H9 (cell line): Measurements from ENCODE around the gene SEMA3D. TPM values are rescaled to one million over a fixed set of nuclear protein-coding genes. Genes with fewer than 3 reads are reported as not detected.

Experiments used
- DNase-seq: peaks from one replicate; pipeline ENCODE4 v3.0.0-alpha.2; 2017
- H2AFZ ChIP-seq: one replicate; pipeline ENCODE4 v1.6.1; 2013; ENCODE audit warnings: mild to moderate bottlenecking, low read length, control low read depth, moderate library complexity
- H2AK5ac ChIP-seq: 2 replicates; pipeline ENCODE4 v1.6.1; 2013; ENCODE audit warnings: low read length, control low read depth, mixed read lengths; ENCODE audit not compliant: insufficient read length
- H2BK120ac ChIP-seq: one replicate; pipeline ENCODE4 v1.6.1; 2013; ENCODE audit warnings: low read depth, mild to moderate bottlenecking, low read length, control low read depth, inconsistent platforms; ENCODE audit not compliant: poor library complexity, severe bottlenecking
- H2BK12ac ChIP-seq: 2 replicates; pipeline ENCODE4 v1.6.1; 2013; ENCODE audit warnings: low read length, control low read depth, mixed read lengths, low read depth; ENCODE audit not compliant: insufficient read length
- H2BK15ac ChIP-seq: 2 replicates; pipeline ENCODE4 v1.6.1; 2013; ENCODE audit warnings: low read depth, low read length, control low read depth
- H2BK20ac ChIP-seq: one replicate; pipeline ENCODE4 v1.6.1; 2013; ENCODE audit warnings: low read depth, mild to moderate bottlenecking, low read length, control low read depth, inconsistent platforms; ENCODE audit not compliant: poor library complexity, severe bottlenecking
- H2BK5ac ChIP-seq: 2 replicates; pipeline ENCODE4 v1.6.1; 2013; ENCODE audit warnings: low read length, control low read depth, mixed read lengths; ENCODE audit not compliant: insufficient read length
- H3K14ac ChIP-seq: 2 replicates; pipeline ENCODE4 v1.6.1; 2013; ENCODE audit warnings: low read length, control low read depth; ENCODE audit not compliant: insufficient read depth
- H3K18ac ChIP-seq: 2 replicates; pipeline ENCODE4 v1.6.1; 2013; ENCODE audit warnings: low read depth, mild to moderate bottlenecking, mixed read lengths, low read length, control low read depth; ENCODE audit not compliant: insufficient read length
- H3K23ac ChIP-seq: 2 replicates; pipeline ENCODE4 v1.6.1; 2013; ENCODE audit warnings: low read length, control low read depth, mixed read lengths, low read depth; ENCODE audit not compliant: insufficient read length
- H3K23me2 ChIP-seq: 2 replicates; pipeline ENCODE4 v1.6.1; 2013; ENCODE audit warnings: low read depth, mild to moderate bottlenecking, mixed read lengths, low read length, control low read depth; ENCODE audit not compliant: insufficient read length, poor library complexity, severe bottlenecking
- H3K27ac ChIP-seq: 2 replicates; pipeline ENCODE4 v1.5.1; 2013; ENCODE audit warnings: low read length, control low read depth, mixed read lengths, low read depth; ENCODE audit not compliant: insufficient read length
- H3K27me3 ChIP-seq: 2 replicates; pipeline ENCODE4 v1.6.1; 2013; ENCODE audit warnings: low read length, control low read depth, inconsistent platforms; ENCODE audit not compliant: insufficient read depth
- H3K4ac ChIP-seq: 2 replicates; pipeline ENCODE4 v1.6.1; 2013; ENCODE audit warnings: low read depth, mild to moderate bottlenecking, control low read depth, inconsistent platforms, low read length, moderate library complexity
- H3K4me1 ChIP-seq: 2 replicates; pipeline ENCODE4 v1.6.1; 2013; ENCODE audit warnings: low read length, control low read depth, inconsistent platforms; ENCODE audit not compliant: insufficient read depth
- H3K4me2 ChIP-seq: 2 replicates; pipeline ENCODE4 v1.6.1; 2013; ENCODE audit warnings: low read length, control low read depth, mixed read lengths; ENCODE audit not compliant: insufficient read length, insufficient read depth
- H3K56ac ChIP-seq: 2 replicates; pipeline ENCODE4 v1.6.1; 2013; ENCODE audit warnings: low read depth, mild to moderate bottlenecking, mixed read lengths, low read length, control low read depth; ENCODE audit not compliant: insufficient read length
- H3K79me1 ChIP-seq: 2 replicates; pipeline ENCODE4 v1.6.1; 2013; ENCODE audit warnings: low read depth, mild to moderate bottlenecking, moderate library complexity, low read length, control low read depth, inconsistent platforms; ENCODE audit not compliant: insufficient read depth, poor library complexity, severe bottlenecking
- H3K79me2 ChIP-seq: 2 replicates; pipeline ENCODE4 v1.6.1; 2013; ENCODE audit warnings: low read length, control low read depth, inconsistent platforms; ENCODE audit not compliant: insufficient read depth
- H3K9ac ChIP-seq: 2 replicates; pipeline ENCODE4 v1.6.1; 2013; ENCODE audit warnings: low read length, control low read depth, mixed read lengths; ENCODE audit not compliant: insufficient read length; ENCODE audit errors: extremely low read depth
- H3K9me3 ChIP-seq: one replicate; pipeline ENCODE4 v1.6.1; 2013; ENCODE audit warnings: low read depth, low read length, inconsistent platforms; ENCODE audit not compliant: control insufficient read depth
- H3T11ph ChIP-seq: one replicate; pipeline ENCODE4 v1.6.1; 2013; ENCODE audit warnings: mild to moderate bottlenecking, low read length, control low read depth, inconsistent platforms
- H4K20me1 ChIP-seq: one replicate; pipeline ENCODE4 v1.6.1; 2013; ENCODE audit not compliant: control insufficient read depth, insufficient read length, insufficient read depth
- H4K5ac ChIP-seq: 2 replicates; pipeline ENCODE4 v1.6.1; 2013; ENCODE audit warnings: low read depth, mild to moderate bottlenecking, mixed read lengths, low read length, control low read depth; ENCODE audit not compliant: insufficient read length
- H4K8ac ChIP-seq: replicated peaks from 2 replicates; pipeline ENCODE4 v1.6.1; 2013; ENCODE audit warnings: low read length, control low read depth, mixed read lengths, low read depth; ENCODE audit not compliant: insufficient read length
- H4K91ac ChIP-seq: 2 replicates; pipeline ENCODE4 v1.6.1; 2013; ENCODE audit warnings: low read depth, mild to moderate bottlenecking, moderate library complexity, mixed read lengths, low read length, control low read depth; ENCODE audit not compliant: insufficient read length
- H3K27ac Mint-ChIP-seq, 3 experiments: 2 replicates in 2 of 3; 3 replicates in 1 of 3; pipeline ENCODE4 v1.8.0; 2020 to 2021; ENCODE audit warnings: mixed read lengths in 3 of 3, mild to moderate bottlenecking in 1 of 3, moderate library complexity in 1 of 3
- H3K27me3 Mint-ChIP-seq: 2 replicates; pipeline ENCODE4 v1.8.0; 2021; ENCODE audit warnings: low read depth, mild to moderate bottlenecking, moderate library complexity, mixed read lengths
- H3K36me3 Mint-ChIP-seq, 3 experiments: 2 replicates in 2 of 3; 3 replicates in 1 of 3; pipeline ENCODE4 v1.8.0; 2020 to 2021; ENCODE audit warnings: low read depth in 3 of 3, mixed read lengths in 3 of 3; ENCODE audit not compliant: insufficient read depth in 1 of 3
- H3K4me1 Mint-ChIP-seq, 2 experiments: 2 replicates each; pipeline ENCODE4 v1.8.0; 2020; ENCODE audit warnings: mixed read lengths in 2 of 2
- H3K4me3 Mint-ChIP-seq, 2 experiments: 2 replicates in 1 of 2; 3 replicates in 1 of 2; pipeline ENCODE4 v1.8.0; 2020 to 2021; ENCODE audit warnings: mild to moderate bottlenecking in 2 of 2, mixed read lengths in 2 of 2, moderate library complexity in 1 of 2
- H3K9me3 Mint-ChIP-seq, 2 experiments: 2 replicates in 1 of 2; 3 replicates in 1 of 2; pipeline ENCODE4 v1.8.0; 2020; ENCODE audit warnings: mild to moderate bottlenecking in 2 of 2, mixed read lengths in 2 of 2, moderate library complexity in 1 of 2
- CTCF ChIP-seq: fragments of 200-600 bp; sonication (generic); conservative IDR thresholded peaks from 3 replicates; pipeline ENCODE4 v1.8.0; 2021; ENCODE audit warnings: antibody characterized with exemption, mild to moderate bottlenecking
- WGBS: extraction: QIAGEN DNeasy Blood & Tissue Kit; methylation state at CpG from one replicate; pipeline ENCODE4 v1.1.7; 2013; ENCODE audit warnings: missing lambda C conversion rate, low lambda C conversion rate, mixed read lengths; ENCODE audit not compliant: insufficient read length; ENCODE audit errors: extremely low coverage; 5-methylcytosine and 5-hydroxymethylcytosine counted together
- total RNA-seq: library from RNA; stranded (reverse); gene quantifications from 2 replicates; pipeline ENCODE4 v1.2.1, GENCODE V29; 2021

The SEMA3D gene
- total RNA-seq, 1 experiment from 2014 or later: 5.4 TPM

DNA sequence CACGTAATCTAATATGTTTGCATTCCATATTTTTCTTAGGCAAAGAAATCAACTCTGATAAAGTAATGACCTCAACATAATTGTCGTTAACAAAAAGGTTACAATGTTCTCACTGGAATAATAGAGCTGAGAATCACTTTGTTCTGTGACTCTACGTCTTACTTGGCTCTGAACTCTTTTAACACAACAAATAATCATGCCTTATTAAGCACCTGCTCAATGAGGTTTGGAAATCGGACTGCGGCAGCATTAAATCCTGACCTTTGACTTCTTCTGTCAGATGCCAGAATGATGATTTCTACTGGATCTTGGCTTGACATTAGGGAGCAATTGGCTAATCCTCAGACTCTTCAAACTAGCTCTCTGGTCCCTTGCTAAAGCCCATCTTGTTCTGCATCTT is 233.6 kb downstream of the SEMA3D start:
- Mint-ChIP-seq H3K9me3 (peaks cover 8 to 10% of the 10 kb centered on the region in 2 experiments; a peak in 3 of 5 replicates), H3K36me3 (no peaks in the 10 kb centered on the region; a peak in 1 of 7 replicates), H3K4me1 (peaks cover 3% of the 10 kb centered on the region in 2 experiments; a peak in 3 of 4 replicates), H3K27me3 (no peaks in the 10 kb centered on the region), H3K4me3 (no peak overlapping the region), H3K27ac (no peak overlapping the region)
- no peaks in the 10 kb centered on the region for H3K79me1 ChIP-seq
- H2BK12ac ChIP-seq: no peak overlapping the region
- no peak overlapping the region for H3K27ac ChIP-seq
- H3K14ac ChIP-seq: no peak overlapping the region
- H4K20me1 ChIP-seq: no peaks in the 10 kb centered on the region
- no peak overlapping the region for H4K8ac ChIP-seq
- no peaks in the 10 kb centered on the region for H3K9me3 ChIP-seq
- H4K5ac ChIP-seq: no peak overlapping the region
- no peaks in the 10 kb centered on the region for H3K27me3 ChIP-seq
- no peak overlapping the region for H3K56ac ChIP-seq
- H3T11ph ChIP-seq: no peak overlapping the region
- no peaks in the 10 kb centered on the region for H3K79me2 ChIP-seq
- no peak for DNase-seq
- H2BK5ac ChIP-seq: no peak overlapping the region
- H4K91ac ChIP-seq: no peak overlapping the region
- H3K4ac ChIP-seq: no peak overlapping the region
- H2BK120ac ChIP-seq: no peak overlapping the region
- TF ChIP-seq CTCF: no peak
- WGBS: no CpG with 5 or more reads among the region's 5 CpGs
- H2AK5ac ChIP-seq: no peak overlapping the region
- H2BK20ac ChIP-seq: no peak overlapping the region
- no peaks in the 10 kb centered on the region for H3K4me1 ChIP-seq
- H3K18ac ChIP-seq: no peak overlapping the region
- H3K9ac ChIP-seq: no peak overlapping the region
- H2BK15ac ChIP-seq: no peak overlapping the region
- no peak overlapping the region for H3K23ac ChIP-seq
- no peak overlapping the region for H3K4me2 ChIP-seq
- no peak overlapping the region for H2AFZ ChIP-seq
- H3K23me2 ChIP-seq: no peaks in the 10 kb centered on the region
